A673 (cell line): ENCODE measurements around the gene WEE2.

Experiments used
- EZH2 ChIP-seq: fragments of 200-600 bp; sonication (generic); IDR thresholded peaks from 2 replicates; pipeline ENCODE4 v1.6.1; 2017; ENCODE audit warnings: borderline replicate concordance, low read depth, mild to moderate bottlenecking, mixed read lengths, antibody characterized with exemption, low read length; ENCODE audit not compliant: poor library complexity, severe bottlenecking
- TF ChIP-seq, protein P1 (sequence below): fragments of 300-800, 200-600 bp; sonication (generic); conservative IDR thresholded peaks from 2 replicates; pipeline ENCODE4 v1.5.1; 2017; ENCODE audit warnings: low read depth, mild to moderate bottlenecking, antibody characterized with exemption, low read length, moderate library complexity, mixed read lengths

DNA sequence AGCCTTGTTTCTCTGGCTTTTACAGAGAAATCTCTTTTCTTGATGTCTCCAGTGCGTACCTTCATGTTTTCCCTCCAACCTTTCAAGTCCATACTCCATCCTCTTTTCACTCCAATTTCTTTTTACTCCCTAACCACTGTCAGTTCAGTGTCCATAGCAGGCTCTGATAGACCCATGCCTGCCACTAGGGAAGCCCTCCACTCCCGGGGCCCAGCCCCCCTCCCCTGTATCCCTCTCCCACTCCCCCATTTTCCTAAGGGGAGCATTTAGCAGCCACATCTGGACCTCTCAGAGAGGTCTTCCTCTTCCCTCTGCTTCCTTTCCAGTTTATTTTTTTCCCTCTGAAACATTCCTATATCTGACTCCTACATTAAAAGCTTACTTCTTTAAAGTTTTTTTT lies 39.3 kb upstream of the WEE2 start:
- TF ChIP-seq, protein P1, sequence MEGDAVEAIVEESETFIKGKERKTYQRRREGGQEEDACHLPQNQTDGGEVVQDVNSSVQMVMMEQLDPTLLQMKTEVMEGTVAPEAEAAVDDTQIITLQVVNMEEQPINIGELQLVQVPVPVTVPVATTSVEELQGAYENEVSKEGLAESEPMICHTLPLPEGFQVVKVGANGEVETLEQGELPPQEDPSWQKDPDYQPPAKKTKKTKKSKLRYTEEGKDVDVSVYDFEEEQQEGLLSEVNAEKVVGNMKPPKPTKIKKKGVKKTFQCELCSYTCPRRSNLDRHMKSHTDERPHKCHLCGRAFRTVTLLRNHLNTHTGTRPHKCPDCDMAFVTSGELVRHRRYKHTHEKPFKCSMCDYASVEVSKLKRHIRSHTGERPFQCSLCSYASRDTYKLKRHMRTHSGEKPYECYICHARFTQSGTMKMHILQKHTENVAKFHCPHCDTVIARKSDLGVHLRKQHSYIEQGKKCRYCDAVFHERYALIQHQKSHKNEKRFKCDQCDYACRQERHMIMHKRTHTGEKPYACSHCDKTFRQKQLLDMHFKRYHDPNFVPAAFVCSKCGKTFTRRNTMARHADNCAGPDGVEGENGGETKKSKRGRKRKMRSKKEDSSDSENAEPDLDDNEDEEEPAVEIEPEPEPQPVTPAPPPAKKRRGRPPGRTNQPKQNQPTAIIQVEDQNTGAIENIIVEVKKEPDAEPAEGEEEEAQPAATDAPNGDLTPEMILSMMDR = no peak
- no peak for TF ChIP-seq EZH2
